UCSD-AML1 (cell line): Measurements from ENCODE around the gene CDC73.
"Not testable (repeated sequence)": the region's sequence is repeated elsewhere in the genome, so short reads cannot be mapped to it uniquely, and the experiment has no call there.

ENCODE experiments used
- DNase-seq: peaks from one replicate; lab custom pipeline; 2025; ENCODE audit not compliant: unreplicated experiment; lab: John Stamatoyannopoulos, UW

CDC73 gene

DNA sequence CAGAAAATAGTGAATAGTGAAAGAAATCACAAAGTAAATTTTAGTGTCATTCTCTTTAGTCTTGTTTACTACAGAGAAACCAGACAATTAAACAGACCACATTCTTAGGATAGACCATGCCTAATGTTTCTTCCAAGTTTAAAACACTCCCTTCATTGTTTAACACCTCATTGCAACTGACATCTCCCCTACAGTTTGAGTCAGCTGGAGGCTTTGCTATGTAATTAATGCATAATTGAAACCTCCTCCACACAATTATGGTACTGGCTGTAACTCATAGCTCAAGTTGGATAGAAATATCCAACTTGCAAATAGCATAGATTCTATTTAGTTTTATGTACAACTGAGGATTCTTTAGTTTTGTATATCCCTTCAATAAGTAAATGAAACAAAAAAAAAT, 99.8 kb downstream of the CDC73 start:
- no peak for DNase-seq

DNA sequence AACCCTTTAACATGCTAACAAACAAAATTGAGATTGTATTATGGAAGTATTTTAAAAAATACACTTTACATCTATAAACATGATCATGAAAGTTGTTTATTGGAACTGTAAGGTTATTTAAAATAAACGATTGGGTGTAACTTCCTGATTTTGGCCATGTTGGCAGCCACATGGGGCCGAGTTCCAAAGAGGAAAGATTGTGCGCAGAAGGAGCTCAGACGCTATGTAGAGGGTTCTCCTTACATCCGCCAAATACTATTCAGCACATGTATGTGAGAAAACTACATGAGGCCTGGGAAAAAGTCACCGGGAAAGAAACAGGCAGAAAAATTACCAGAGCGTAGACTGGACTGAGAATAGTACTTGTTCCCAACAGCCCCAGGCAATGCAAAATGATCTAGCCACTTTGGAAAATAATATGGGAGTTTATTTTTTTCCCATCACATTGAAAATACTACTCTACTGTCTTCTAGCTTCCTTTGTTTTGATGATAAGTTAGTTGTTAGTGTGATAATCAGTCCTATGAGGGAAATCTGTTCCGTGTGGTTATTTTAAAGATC, 100.3 kb downstream of the CDC73 start:
- no peak for DNase-seq

- DNase-seq: no peak
These were observed 107.3 kb downstream of the CDC73 start for GRCh38 chr1:193229136-193229535.

DNA sequence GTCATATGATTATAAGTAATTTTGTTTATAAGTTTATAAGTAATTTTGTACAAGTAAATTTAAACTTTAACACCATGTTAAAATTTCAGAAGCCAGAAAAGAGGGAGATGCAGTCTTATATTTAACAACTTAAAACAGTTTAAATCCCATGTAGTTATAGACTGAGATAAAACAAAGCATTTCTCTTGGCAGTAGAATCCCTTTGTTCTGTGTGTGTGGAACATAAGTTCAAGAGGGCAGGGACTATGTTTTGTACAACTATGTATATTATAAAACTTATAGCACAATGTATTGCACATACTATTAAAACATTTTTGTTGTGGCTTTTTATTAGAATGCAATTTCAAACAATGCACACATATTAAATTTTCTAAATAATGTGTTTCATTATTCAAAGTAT, 109.3 kb downstream of the CDC73 start:
- not testable (repeated sequence) for DNase-seq

DNA sequence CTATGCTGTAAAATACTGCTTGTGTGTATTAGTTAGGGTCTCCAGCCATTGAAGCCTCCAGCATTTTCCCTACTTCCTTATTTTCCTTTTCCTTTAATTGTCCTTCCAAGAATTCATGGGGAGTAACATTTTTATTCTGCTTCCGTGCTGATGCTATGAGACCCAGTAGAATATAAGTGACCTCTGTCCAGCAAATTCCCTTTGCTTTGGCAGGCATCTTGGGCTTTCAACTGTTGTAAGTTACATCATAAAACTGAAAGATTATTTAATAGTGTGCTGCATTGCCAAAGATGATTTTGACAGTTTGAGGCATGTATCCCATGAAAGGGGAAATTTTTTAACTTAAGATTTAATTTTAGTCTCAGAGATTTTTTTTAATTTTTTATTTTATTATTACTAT, 112.7 kb downstream of the CDC73 start:
- DNase-seq: no peak

DNA sequence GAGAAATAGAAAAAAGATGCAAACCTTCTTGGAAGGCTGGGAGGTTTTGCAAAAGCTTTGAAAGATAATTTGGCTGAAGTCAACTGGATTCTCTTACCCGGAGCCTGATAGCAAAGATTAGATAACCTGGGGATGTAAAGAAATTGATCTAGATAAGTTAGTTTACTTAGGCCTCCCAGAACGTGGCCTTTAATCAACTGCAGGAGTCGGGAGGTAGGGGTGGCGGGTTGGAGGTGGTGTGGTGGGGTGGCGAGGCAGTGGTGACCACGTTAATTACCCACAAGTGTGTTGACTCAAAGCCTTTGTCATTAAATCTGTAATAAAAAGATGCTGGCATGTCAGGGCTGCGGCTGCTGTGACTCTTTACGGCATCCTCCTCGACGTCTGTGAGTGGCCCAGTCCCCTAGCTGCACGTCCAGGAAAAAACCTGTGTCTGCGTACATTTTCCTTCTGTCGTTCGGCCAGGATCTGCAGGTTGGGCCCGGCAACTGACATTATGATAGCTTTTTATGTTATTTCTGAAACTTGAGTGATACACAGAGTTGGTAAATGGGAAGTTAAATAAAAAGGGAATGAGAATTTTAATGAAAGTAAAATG, 115.6 kb downstream of the CDC73 start:
- DNase-seq: no peak

DNA sequence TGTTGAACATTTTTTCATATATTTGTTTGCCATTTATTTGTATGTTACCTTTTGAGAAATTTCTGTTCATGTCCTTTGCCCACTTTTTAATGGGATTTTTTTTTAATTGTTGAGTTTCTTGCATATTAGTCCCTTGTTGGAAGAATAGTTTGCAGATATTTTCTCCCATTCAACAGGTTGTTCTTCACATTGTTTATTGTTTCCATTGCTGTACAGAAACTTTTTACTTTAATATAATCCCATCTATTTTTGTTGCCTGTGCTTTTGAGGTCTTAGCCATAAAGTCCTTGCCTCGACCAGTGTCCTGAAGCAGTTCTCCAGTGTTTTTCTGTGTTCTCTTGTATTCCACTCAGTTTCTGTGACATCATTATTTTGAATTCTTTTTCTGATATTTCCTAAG, 118.8 kb downstream of the CDC73 start:
- DNase-seq: no peak

DNA sequence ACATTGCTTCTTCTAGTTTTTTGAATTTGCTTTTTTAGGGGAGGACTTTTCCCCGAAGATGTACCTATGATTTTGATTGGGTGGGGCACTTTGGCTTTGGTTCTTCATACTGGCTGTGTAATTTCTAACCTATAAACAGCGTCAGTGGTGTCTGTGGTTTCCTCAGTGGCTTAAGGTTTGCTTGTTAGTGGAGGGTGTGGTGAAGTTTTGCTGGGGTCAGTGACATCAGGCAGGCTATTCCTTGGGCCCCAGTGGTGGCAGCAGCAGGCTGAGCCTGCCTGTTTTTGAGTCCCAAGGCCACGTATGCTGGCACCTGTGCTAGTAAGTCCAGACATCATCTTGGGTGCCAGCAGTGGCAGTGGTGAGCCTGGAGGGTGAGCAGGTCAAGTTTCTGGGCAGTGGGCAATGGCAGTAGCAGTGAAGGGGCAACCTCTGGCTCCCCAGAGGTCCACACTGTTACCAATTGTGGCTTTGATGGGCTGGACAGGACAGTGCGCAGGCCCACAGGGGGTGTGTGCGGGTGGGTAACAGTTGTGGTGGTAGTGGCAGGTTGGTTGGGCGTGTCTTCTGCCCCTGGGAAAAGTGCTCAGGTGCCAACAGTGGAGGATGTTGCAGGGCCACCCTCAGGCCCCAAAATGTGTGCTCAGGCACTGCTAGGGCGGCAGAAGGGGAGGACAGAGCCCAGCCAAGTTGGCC, 119.4 kb downstream of the CDC73 start:
- DNase-seq: no peak

DNA sequence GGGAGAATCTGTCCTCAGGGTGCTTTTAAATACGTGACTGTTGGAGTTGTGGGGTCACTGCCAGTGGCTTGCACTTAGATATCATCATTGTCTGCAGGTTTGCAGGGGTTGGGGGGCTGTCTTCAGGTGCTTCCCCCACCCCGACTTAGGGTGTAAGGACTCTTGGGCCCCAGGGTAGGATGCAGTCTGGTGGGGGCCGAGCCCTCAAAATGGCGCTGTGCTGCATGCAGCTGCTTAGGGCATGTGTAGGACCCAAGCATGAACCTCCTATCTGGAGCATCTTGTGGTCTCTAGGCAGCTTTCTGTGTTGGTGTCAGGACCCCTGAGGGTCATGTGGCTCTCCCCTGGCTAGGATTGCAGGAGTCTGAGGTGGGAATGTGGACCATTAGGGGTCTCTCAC, 120.2 kb downstream of the CDC73 start:
- no peak for DNase-seq

DNA sequence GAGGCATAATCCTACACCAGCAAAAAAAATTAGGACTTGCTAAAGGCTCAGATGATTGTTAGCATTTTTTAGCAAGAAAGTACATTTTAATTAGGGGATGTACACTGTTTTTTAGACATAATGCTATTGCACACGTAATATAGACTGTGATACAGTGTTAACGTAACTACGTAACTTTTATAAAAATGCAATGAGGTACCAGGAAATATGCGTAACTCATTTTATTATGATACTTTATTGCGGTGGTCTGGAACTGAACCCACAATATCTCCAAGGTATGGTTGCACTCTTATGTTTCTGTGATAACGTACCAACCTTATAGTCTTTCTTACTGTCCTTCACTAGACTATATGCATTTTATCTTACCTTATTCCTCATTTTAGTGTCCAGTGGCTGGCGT, 127.4 kb downstream of the CDC73 start:
- no peak for DNase-seq

- no peak for DNase-seq
These were observed 130.1 kb downstream of the CDC73 start for GRCh38 chr1:193251950-193252349.

DNA sequence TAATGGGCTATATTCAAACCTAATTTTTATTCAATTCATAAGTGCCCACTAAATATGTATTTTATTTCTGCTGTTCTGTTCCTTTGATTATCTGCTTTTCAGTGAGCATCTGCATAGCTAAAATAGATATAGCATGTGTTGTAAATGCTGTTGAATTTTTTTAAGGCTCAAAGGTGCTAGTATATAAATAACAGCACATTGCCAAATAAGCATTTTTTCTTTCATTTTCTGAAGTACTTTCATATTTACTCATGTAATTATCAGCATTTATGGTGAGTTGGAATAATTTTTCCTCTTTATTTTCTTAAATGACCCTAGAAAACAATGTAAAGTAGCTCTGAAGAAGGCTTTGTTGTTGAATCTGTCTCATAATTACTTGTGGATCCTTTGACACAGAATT, 134.2 kb downstream of the CDC73 start:
- no peak for DNase-seq

DNA sequence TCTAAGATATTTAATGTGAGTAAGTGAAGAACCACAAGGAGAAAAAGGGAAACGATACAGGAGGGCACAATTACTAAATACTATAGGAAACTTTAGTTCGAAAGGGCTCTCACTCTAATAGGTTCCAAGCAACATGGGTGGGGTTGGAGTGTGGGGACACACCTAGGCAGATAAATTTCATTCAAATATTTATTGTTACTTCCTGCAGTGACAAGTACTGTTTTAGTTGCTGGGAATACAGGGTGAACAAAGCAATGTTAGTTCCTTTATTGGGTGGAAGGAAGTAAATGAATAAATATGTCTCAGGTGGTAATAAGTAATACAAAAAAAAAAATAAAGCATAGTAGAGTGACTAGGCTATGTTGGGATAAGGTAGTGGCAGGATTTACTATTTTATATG, 137.8 kb downstream of the CDC73 start:
- no peak for DNase-seq

- DNase-seq: no peak
These were observed 138.4 kb downstream of the CDC73 start for GRCh38 chr1:193260056-193260745.

GRCh38 chr1:193260896-193261295, 139.1 kb downstream of the CDC73 start:
- no peak for DNase-seq

GRCh38 chr1:193262661-193263060, 140.8 kb downstream of the CDC73 start:
- no peak for DNase-seq

DNA sequence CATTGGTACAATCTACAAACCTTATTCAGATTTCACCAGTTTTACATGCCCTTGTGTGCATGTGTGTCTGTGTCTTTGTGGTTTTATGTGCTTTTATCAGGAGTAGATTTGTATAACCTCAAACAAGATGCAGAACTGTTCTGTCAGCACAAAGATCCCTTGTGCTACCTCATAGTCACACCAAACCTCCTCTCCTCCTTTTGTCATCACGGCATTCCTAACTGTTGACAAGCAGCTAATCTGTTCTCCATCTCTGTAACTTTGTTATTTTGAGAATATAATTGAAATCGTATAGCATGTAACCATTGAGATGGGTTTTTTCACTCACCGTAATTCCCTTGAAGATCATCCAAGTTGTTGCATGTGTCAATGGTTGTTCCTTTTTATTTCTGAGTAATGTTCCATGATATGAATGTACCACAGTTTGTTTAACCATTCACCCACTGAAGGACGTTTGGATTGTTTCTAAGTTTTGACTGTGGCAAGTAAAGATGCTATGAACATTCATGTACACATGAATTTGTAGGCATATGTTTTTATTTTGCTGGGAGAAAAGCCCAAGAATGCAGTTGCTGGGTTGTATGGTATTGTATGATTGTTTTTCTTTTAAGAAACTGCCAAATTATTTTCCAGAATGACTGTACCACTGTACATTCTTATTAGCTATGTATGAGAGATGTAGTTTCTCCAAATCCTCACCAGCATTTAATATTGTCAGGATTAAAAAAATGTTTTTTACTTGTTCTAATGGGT, 142.7 kb downstream of the CDC73 start:
- DNase-seq: no peak

DNA sequence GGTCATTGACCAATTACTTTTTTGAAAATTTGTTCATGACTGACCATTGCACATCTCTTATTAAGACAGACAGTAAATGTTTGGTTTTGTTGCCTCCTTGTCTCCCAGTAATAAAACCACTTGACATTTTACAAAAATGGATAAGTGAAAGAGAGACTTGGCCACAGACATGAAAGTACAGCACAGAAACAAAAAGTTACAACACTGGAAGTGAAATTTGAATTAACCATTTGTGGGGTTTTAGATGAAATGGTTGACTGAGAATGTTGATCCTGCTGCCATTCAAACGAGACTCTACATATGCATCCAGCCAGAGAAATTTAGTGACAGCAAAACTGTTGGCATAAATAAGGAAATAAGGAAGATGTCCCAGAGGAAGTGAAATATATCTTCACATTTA, 143.9 kb downstream of the CDC73 start:
- DNase-seq: no peak

- DNase-seq: not testable (repeated sequence)
These were observed 145.0 kb downstream of the CDC73 start for GRCh38 chr1:193266794-193267193.

GRCh38 chr1:193270996-193271395, 149.2 kb downstream of the CDC73 start:
- no peak for DNase-seq

GRCh38 chr1:193275773-193276172, 153.9 kb downstream of the CDC73 start:
- no peak for DNase-seq
